Measurements from ENCODE around the gene TMEM270. TPM values are rescaled to one million over a fixed set of nuclear protein-coding genes. Genes with fewer than 3 reads are reported as not detected.

The TMEM270 gene
- total RNA-seq, 2 donors from 2014 or later, result not detected

GRCh38 chr7:73847941-73848723, 12.8 kb upstream of the TMEM270 start:
- H3K9me3 ChIP-seq (ENCODE audit: control insufficient read depth, low read length), result peaks cover 8% of the 10 kb centered on the region
- peaks cover 15% of the 10 kb centered on the region for H3K4me1 Mint-ChIP-seq

GRCh38 chr7:73850781-73851207, 10.2 kb upstream of the TMEM270 start:
- no peak overlapping the region for H3K4me3 Mint-ChIP-seq
- H3K4me3 ChIP-seq (ENCODE audit: low read length), result no peak overlapping the region
- H3K36me3 Mint-ChIP-seq (ENCODE audit: low read depth), result no peaks in the 10 kb centered on the region
- H3K27me3 ChIP-seq (ENCODE audit: control insufficient read depth, insufficient read depth, low read length, poor library complexity, severe bottlenecking), result no peaks in the 10 kb centered on the region
- no peak for TF ChIP-seq CTCF (conservative IDR thresholded peaks at IDR 0.05)
- no peaks in the 10 kb centered on the region for H3K4me1 ChIP-seq (ENCODE audit: control insufficient read depth, insufficient read depth, low read length)
- H3K9me3 Mint-ChIP-seq, result peaks cover 10% of the 10 kb centered on the region
- H3K9ac ChIP-seq (ENCODE audit: extremely low read depth, low read length, poor library complexity, severe bottlenecking), result no peak overlapping the region
- no peak for DNase-seq
- WGBS, 2 experiments (ENCODE audit: insufficient coverage in 1 of 2, insufficient read length in 1 of 2), result 89 to 90% methylated on average over 4 of the region's 4 CpGs
- no peak overlapping the region for H3K27ac ChIP-seq (ENCODE audit: low read depth, low read length)
- H3K36me3 ChIP-seq (ENCODE audit: control insufficient read depth, insufficient read depth, low read length), result no peaks in the 10 kb centered on the region
- peaks cover 8% of the 10 kb centered on the region for H3K9me3 ChIP-seq (ENCODE audit: control insufficient read depth, low read length)
- no peak overlapping the region for H3K27ac Mint-ChIP-seq
- H3K27me3 Mint-ChIP-seq (ENCODE audit: insufficient read depth), result peaks cover 30% of the 10 kb centered on the region
- H3K4me1 Mint-ChIP-seq, result peaks cover 5% of the 10 kb centered on the region

More at GRCh38 chr7:73847941-73848723, 12.8 kb upstream of the TMEM270 start:
- H3K4me3 Mint-ChIP-seq, result no peak overlapping the region
- TF ChIP-seq CTCF (conservative IDR thresholded peaks at IDR 0.05), result no peak
- H3K27ac Mint-ChIP-seq, result no peak overlapping the region
- 85 to 86% methylated on average over 5 to 10 of the region's 10 CpGs for WGBS, 2 experiments (ENCODE audit: insufficient coverage in 1 of 2, insufficient read length in 1 of 2)
- peaks cover 13% of the 10 kb centered on the region for H3K27me3 Mint-ChIP-seq (ENCODE audit: insufficient read depth)
- H3K27ac ChIP-seq (ENCODE audit: low read depth, low read length), result no peak overlapping the region
- no peak overlapping the region for H3K4me3 ChIP-seq (ENCODE audit: low read length)
- no peaks in the 10 kb centered on the region for H3K36me3 Mint-ChIP-seq (ENCODE audit: low read depth)
- no peaks in the 10 kb centered on the region for H3K36me3 ChIP-seq (ENCODE audit: control insufficient read depth, insufficient read depth, low read length)
- no peaks in the 10 kb centered on the region for H3K4me1 ChIP-seq (ENCODE audit: control insufficient read depth, insufficient read depth, low read length)
- no peak overlapping the region for H3K9ac ChIP-seq (ENCODE audit: extremely low read depth, low read length, poor library complexity, severe bottlenecking)
- peaks cover 10% of the 10 kb centered on the region for H3K9me3 Mint-ChIP-seq
- DNase-seq, result no peak
- H3K27me3 ChIP-seq (ENCODE audit: control insufficient read depth, insufficient read depth, low read length, poor library complexity, severe bottlenecking), result no peaks in the 10 kb centered on the region

GRCh38 chr7:73851410-73852338, 9.3 kb upstream of the TMEM270 start:
- H3K9me3 ChIP-seq (ENCODE audit: control insufficient read depth, low read length), result peaks cover 8% of the 10 kb centered on the region
- H3K27ac ChIP-seq (ENCODE audit: low read depth, low read length), result no peak overlapping the region
- Mint-ChIP-seq H3K4me3 (no peak overlapping the region), H3K4me1 (peaks cover 5% of the 10 kb centered on the region), H3K9me3 (peaks cover 10% of the 10 kb centered on the region), H3K27ac (peak overlapping the region; percentile 64), H3K36me3 (ENCODE audit: low read depth) (no peaks in the 10 kb centered on the region), H3K27me3 (ENCODE audit: insufficient read depth) (peaks cover 35% of the 10 kb centered on the region)
- no peak for TF ChIP-seq CTCF (conservative IDR thresholded peaks at IDR 0.05)
- DNase-seq, result no peak
- H3K9ac ChIP-seq (ENCODE audit: extremely low read depth, low read length, poor library complexity, severe bottlenecking), result no peak overlapping the region
- peaks cover under 1% of the 10 kb centered on the region for H3K27me3 ChIP-seq (ENCODE audit: control insufficient read depth, insufficient read depth, low read length, poor library complexity, severe bottlenecking)
- H3K4me1 ChIP-seq (ENCODE audit: control insufficient read depth, insufficient read depth, low read length), result no peaks in the 10 kb centered on the region
- no peaks in the 10 kb centered on the region for H3K36me3 ChIP-seq (ENCODE audit: control insufficient read depth, insufficient read depth, low read length)
- 70 to 81% methylated on average over 5 to 7 of the region's 8 CpGs for WGBS, 2 experiments (ENCODE audit: insufficient coverage in 1 of 2, insufficient read length in 1 of 2)
- H3K4me3 ChIP-seq (ENCODE audit: low read length), result no peak overlapping the region

All from endodermal cell (in vitro differentiated cells).